T1000 (cell line): ENCODE data around the gene RALGPS1.

Experiments used
- DNase-seq: peaks from one replicate; lab custom pipeline; 2025; ENCODE audit warnings: mixed read lengths; lab: John Stamatoyannopoulos, UW

The RALGPS1 gene

GRCh38 chr9:127053057-127053821 lies 138.7 kb downstream of the RALGPS1 start:
- no peak for DNase-seq

DNA sequence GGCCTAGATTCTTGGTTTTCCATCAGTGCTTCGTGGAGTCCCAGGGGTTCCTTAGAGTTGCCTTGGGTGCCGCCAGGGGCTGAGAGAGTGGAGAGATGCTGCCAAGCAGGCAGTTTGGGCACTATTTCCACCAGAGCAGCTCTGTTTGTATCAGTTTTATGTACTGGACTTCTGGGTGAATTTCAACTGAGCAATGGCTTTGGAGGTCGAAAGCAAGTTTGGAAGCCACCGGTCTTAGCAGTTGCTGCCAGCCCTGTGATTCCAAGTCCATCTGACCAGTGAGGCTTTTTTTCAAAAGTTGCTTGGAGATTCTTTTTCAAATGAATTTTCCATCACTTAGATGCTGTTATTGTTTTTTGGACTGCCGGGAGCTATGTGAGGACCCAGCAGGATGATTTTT lies 139.4 kb downstream of the RALGPS1 start:
- DNase-seq = no peak

DNA sequence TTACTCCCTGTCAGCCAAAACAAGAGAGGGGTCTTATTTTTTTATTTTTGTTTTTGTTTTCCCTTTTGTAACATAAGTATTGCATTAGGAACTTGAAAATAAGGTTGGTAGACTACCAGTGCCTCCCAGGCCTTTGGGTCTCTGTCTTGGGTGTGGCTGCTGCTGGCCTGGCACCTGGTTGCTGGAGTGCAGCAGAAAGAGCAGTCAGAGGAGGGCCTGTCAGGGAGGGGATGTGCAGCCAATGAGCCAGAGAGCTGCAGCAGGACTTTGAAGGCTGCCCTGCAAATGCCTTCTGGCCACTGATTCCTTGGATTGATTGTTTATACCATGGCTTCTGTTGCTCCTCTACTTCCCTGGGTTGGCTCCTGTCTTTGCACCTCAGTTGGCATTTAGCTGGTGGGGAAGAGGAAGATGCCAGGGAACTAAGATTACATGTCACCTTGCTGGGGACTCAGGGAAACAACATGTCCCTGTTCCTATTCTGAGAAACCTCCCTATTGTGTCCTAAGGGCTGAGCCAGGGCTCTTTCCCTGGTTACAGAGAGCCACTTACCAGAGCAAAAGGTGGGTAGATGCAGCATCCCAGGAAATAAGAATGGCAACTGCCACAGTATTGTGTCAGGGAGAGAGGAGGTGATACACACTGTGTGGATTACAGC lies 141.3 kb downstream of the RALGPS1 start:
- DNase-seq = no peak

DNA sequence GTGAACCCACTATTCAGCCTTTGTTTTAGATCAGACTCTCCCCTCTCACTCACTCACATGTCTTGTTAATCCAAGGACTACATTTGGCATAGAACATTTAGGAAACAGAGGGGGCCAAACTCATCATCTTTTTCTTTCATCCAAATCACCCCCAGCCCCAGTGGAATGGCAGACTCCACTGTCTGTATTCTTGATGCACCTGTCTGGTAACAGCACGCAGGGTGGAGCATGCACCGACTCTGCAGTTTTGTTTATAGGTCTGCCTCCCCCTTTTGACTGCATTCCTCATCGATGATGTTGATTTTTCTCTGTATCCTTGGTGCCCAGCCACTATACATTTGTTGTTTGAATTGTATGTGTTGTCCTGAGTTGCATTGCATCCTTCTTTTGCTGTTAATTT lies 141.9 kb downstream of the RALGPS1 start:
- no peak for DNase-seq

DNA sequence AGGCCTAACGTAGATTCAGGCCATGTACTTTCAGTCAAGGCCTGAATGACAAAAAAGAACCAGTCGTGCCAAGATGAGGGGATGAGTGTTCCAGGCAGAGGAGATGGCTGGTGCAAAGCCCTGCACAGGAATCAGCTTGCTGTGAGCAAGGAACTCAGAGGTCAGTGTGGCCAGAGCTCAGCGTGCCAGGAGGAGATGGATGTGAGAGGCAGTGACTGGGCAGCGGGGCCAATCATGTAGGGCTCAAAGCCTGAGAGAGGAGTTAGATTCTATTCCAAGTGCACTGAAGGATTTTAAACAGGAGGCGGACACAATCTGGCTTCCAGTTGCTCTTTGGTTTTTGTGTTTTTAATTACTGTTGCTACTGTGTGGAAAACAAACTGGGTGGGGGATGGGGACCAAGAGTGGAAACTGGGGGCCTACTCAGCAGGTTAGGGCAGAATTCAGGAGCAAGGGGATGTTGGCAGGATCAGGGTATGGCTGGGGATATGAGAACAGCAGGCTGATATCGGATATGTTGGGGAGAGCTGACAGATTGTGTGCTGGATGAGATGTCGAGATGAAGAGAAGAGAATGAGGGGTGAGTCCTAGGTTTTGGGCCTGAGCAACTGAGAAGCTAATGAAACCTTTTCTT lies 143.5 kb downstream of the RALGPS1 start:
- DNase-seq = no peak

DNA sequence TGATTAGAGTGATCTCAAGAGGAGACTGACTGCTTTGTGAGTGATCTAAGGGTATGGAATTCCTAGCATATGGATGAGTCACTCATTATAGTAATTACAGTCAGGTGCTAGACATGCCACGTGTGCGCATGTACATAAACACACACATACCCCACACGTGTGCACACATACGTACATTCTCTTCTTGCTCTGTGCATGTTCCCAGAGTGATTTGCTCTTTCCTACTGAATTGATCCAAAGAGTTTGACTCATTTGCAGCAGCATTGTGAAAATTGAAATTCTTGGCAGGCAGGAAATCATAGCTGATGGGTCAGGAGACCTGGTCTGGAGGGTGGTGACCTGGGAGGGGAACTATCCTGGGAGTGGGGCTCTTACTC lies 144.1 kb downstream of the RALGPS1 start:
- no peak for DNase-seq

DNA sequence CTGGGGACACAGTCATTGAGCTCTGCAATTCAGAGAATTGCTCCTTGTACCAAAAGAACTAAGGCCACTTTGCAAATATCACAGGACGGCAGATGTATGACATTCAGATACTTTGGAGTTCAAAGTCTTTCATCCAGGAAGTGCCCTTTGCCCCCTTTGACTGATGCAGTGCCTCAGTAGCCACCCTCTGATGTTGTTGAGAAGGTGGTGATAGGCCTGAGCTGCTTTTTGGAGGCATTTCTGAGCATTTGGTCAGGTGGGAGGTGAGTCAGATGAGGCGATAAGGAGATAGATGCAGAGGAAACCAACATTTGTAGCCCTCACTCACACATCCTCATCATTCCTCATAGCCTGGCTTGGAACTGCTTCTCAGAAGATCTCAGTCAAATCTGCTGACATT lies 144.4 kb downstream of the RALGPS1 start:
- DNase-seq = no peak

DNA sequence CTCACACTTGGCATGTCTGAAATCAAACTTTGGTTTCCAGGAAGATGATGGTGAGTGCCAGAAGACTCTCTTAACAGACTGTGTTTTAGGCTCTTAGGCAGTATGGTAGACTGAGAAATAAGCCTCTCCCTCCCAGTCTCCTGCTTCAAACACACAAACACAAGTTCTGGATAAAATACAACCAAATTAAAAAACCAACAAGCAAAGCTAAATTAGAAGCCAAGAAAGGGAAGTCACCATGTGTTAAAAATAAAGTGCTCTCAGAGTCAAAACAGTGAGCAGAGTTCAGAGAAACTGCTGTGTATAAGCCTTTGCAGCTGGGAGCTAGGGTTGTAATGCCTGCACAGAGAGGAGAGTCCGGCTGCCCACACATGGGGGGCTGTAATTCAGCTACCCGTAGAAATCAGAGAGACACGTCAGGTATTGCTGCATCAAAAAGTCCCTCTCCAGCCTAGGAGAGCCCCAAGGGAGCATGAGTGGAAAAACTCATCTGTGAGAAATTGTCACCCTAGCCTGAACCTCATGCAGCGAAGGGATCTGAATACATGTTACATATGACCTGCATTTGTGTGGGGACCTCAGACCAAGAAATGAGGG lies 145.3 kb downstream of the RALGPS1 start:
- no peak for DNase-seq

DNA sequence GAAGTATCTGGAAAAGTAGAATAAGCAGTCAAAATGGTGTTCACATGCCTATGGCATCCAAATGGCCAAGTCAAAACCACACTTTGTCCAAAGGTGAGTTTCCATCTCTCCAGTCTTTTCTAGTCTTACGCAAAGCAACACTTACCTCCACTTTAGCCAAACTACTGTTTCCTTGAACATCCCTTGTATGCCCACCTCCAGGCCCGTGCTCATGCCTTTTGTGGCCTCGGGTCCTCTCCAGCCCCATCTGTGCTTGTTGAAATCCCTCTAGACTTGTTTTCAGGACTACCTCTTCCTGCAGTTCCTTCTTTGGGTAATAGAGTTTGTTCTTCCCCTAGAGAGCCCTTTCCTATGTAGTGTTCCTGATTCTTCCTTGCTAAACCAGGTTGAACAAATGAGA lies 146.8 kb downstream of the RALGPS1 start:
- DNase-seq = no peak

GRCh38 chr9:127064335-127064734 lies 149.8 kb downstream of the RALGPS1 start:
- DNase-seq = no peak

GRCh38 chr9:127065592-127065991 lies 151.0 kb downstream of the RALGPS1 start:
- DNase-seq = no peak

DNA sequence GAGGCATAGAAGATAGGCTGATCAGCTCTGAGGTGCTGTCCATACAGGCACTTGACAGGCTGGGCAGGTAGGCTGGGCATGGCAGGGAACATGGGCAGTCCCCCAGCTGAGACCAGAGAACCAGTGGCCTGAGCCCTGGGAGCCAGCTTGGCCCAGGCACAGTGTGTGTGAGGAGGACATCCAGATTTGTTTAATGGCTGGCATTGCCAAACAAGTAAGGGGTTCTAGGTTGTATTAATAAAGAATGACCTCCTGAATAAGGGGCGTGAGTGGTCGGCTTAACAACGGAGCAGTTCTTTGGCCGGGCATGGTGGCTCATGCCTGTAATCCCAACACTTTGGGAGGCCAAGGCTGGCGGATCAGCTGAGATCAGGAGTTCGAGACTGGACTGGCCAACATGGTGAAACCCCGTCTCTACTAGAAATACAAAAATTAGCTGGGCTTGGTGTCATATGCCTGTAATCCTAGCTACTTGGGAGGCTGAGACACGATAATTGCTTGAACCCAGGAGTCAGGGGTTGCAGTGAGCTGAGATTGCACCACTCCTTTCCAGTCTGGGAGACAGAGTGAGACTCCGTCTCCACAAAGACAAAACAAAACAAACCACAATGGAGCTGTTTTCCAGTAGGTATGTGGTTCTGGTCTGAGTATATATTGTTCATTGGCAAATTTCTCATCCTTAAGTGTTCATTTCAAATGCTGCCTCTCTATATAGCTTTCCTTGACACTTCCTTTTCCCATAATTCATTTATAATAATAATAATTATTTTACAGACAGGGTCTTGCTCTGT lies 151.7 kb downstream of the RALGPS1 start:
- no peak for DNase-seq

DNA sequence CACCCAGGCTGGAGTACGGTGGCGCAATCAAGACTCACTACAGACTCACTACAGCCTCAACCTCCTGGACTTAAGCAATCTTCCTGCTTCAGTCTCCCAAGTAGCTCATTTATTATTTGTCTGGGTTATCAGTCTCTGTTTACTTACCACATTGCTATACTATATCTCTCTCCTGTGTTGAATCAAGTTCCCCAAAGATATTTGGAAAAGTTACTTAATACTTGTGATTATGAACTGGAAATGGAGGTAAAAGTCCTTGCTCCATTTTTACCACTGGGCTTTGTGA lies 152.2 kb downstream of the RALGPS1 start:
- DNase-seq = no peak

DNA sequence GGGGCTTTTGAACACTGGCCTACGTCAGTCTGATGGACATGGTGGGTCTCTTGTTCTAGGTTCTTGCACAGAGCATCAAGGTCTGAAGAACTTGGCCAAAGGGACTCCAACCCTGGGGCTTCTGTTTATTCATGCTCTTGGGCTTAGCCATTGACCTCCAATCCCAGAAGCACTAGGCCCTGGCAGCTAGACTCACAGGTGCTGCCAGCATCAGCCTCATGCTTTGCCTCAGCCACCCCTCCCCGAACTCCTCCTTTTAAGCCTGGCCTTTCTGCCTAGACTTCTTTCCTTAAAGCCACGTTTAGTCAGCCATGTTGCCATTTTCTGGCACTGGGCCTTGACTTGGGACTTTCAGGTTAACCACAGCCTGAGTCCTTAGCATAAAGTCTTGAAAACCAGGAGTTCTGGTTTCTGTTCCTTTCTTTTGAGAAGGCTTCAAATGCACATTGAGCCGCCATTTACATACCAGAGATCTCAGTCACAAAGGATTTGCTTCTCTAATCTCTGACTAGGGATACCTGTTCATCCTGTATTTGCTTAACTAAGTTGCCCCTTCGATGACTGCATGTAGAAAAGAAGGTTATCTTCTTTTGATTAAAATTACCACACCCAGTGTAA lies 153.1 kb downstream of the RALGPS1 start:
- no peak for DNase-seq

DNA sequence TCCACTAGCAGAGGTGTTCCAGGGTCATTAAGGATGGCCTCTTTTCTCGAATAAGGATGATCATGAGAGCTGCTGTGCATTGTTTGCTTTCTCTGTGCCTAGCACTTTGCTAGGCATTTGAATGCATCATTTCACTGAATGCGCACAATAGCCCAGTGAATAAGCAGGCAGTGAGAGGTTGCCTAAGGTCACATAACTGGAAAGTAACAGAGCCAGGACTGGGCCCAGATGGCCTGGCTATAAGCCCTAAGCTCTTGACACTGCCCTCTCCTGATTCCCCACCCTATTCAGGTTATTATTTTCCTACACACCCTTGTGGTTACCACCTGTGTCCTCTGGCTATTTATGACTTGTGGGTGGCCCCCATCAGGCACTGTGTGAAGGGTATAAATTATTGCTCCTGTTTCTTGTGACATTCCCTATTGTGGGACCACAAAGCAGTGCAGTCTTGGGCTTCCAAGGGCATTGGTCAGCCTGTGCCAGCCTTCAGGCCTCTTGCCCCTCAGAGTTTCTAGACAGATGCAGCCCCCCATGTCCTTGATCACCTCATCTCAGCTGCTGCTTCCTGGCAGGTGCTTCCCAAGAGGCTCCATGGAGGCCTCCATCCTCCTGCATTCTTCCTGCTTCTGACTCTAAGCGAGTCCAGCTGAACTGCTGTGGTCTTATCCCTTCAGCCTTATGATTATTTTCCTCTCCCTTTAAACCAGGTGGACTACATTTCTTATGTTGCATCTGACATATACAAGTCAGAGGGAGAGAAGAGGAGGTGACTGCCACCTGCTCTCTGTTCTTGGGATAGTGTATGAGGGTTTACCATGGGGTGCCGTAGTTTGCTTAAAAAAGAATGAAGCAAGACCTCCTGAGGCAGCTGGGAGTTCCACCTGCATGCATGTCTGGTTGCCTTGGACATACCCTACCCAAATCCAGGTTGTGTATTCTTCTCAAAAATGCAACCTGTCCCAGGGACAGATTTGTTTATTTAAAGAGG lies 160.3 kb downstream of the RALGPS1 start:
- DNase-seq = no peak

GRCh38 chr9:127075624-127076372 lies 161.2 kb downstream of the RALGPS1 start:
- DNase-seq = no peak

GRCh38 chr9:127076860-127077643 lies 162.5 kb downstream of the RALGPS1 start:
- no peak for DNase-seq

- DNase-seq = no peak
Observed at GRCh38 chr9:127077644-127077946, 163.0 kb downstream of the RALGPS1 start.

DNA sequence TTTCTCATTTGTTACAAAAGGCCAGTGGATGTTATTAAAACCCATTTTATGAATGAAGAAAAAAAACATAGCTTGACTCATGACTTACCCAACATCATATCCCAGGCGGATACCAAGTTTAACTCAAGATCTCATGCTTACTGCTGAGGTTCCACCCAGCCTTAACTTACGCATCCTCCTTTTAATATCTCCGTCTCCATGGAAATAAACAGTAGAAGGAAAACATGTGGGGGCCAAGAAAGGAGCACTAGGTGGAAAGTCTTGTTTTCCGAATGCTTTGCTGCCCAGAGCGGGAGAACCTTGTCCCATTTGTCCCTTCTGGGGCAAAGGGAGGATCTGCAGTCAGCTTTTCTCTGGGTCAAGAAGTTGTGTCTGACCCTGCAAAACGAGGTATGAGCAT lies 163.8 kb downstream of the RALGPS1 start:
- no peak for DNase-seq
